KG1 (cell line): Measurements from ENCODE around the gene IGSF21.
"Not testable (repeated sequence)": the region's sequence is repeated elsewhere in the genome, so short reads cannot be mapped to it uniquely, and the experiment has no call there.

Experiments used
- DNase-seq: peaks from one replicate; lab custom pipeline; 2025; lab: John Stamatoyannopoulos, UW

IGSF21 gene

GRCh38 chr1:18357622-18358230 lies 250.1 kb downstream of the IGSF21 start:
- no peak for DNase-seq

GRCh38 chr1:18358600-18358999 lies 251.0 kb downstream of the IGSF21 start:
- DNase-seq, result no peak

- no peak for DNase-seq
These were observed 252.7 kb downstream of the IGSF21 start for GRCh38 chr1:18360251-18360650.

GRCh38 chr1:18362150-18362549 lies 254.6 kb downstream of the IGSF21 start:
- no peak for DNase-seq

GRCh38 chr1:18363436-18363835 lies 255.8 kb downstream of the IGSF21 start:
- DNase-seq, result no peak

DNA sequence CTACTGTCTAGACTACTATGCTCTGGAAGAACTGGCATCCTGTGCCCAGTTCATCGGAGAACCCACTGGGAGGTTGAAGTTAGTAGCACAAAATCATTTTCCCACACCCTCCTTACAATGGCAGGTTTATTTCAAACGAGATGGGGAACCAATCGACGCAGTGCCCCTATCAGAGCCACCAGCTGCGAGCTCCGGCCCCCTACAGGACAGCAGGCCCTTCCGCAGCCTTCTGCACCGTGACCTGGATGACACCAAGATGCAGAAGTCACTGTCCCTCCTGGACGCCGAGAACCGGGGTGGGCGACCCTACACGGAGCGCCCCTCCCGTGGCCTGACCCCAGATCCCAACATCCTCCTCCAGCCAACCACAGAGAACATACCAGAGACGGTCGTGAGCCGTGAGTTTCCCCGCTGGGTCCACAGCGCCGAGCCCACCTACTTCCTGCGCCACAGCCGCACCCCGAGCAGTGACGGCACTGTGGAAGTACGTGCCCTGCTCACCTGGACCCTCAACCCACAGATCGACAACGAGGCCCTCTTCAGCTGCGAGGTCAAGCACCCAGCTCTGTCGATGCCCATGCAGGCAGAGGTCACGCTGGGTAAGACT lies 257.6 kb downstream of the IGSF21 start:
- no peak for DNase-seq

- DNase-seq, result not testable (repeated sequence)
These were observed 264.9 kb downstream of the IGSF21 start for GRCh38 chr1:18372505-18372904.

DNA sequence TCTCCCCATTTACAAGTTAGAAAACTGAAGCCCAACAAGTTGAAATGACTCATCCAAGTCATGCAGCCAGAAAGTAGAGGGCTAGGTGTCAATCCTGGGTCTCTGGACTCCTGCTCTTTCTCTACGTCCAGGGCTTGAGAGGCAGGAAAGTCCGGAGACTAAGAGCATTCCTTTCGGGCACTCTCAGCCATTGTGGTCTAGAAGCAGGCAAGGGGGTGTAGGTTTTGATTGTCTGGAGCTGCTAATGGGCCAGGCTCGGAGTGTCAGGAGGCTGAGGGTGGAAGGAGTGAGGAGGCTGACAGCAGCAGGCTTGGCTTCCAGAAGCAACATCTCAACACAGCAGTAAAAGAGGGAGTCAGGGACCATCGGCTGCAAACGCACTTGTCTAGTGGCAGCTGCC lies 265.6 kb downstream of the IGSF21 start:
- no peak for DNase-seq

GRCh38 chr1:18373882-18374493 lies 266.4 kb downstream of the IGSF21 start:
- no peak for DNase-seq

- DNase-seq, result no peak
These were observed 269.1 kb downstream of the IGSF21 start for GRCh38 chr1:18376661-18377060.

DNA sequence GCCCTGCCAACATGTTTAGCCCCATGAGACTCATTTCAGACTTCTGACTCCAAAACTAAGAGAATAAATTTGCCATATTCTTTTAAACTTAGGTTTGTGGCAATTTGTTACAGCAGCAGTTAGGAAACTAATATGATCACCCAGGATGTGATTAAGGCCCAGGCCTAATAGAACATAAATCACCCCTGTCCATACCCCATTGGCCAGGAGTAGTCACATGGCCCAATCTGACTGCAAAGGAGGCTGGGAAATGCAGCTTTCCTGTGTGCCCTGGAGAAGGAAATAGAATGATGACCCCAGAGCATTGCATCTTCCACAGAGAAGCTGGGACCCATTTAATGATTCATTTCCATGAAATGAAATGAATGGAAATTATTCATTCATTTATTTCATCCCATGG lies 272.7 kb downstream of the IGSF21 start:
- no peak for DNase-seq

GRCh38 chr1:18384059-18384458 lies 276.5 kb downstream of the IGSF21 start:
- no peak for DNase-seq

DNA sequence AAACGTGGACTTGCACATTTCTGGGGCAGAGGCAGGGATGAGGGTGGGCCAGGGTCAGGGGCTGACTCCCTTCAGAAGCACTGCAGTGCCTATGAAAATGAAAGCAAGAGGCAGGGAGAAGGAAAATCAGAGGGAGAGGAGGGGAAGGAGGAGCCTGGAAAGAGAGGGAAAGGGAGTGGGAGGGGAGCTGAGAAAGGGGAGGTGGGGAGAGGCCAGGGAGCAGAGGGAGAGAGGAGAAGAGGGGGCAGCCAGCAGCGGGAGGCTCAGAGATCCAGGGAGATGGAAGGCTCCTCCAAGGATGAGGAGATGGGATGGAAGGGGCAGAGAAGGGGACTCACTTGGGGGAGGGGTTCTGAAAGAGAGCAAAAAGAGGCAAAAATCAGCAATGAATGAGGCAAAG lies 276.9 kb downstream of the IGSF21 start:
- DNase-seq, result no peak

DNA sequence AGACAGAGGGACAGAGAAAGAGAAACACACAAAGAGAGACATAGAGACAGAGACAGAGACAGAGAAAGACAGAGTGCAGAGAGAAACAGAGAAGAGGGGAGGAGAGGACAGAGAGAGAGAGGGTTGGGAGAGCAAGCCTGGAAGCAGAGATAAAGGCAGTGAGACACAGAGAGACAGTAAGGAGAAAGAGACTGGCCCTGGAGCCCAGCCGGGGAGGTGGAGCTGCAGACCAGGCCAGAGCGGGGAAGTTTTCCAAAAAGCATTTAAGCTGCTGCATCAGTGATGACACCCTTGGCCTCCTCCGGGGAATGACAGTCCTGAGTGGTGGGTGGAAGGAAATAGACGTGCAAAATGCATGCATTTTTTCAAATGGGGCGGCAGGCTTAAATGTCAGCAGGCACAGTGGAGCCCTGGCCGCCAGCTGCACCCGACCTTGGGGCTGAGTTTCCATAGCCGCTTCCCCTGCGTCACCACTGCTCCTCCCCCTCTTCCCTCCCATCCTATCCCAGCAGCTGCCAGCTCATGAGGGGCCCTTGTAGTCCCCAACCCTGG lies 277.7 kb downstream of the IGSF21 start:
- DNase-seq, result no peak

DNA sequence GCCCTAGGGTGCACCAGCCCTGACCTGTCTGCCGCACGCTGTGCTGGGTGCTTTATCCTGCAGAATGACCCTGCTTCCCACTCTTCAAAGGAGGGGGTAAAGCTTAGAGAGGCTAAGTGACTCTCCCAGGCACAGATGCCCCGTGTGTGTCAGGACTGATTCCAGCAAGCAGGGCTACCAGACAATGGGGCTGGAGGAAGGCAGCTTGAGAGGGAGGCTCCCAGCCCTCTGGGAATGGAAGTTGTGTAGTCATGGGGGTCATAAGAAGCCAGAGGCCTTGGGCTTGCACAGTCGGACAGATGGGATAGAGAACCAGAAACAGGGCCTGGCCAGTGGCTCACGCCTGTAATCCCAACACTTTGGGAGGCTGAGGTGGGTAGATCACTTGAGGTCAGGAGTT lies 279.0 kb downstream of the IGSF21 start:
- no peak for DNase-seq

DNA sequence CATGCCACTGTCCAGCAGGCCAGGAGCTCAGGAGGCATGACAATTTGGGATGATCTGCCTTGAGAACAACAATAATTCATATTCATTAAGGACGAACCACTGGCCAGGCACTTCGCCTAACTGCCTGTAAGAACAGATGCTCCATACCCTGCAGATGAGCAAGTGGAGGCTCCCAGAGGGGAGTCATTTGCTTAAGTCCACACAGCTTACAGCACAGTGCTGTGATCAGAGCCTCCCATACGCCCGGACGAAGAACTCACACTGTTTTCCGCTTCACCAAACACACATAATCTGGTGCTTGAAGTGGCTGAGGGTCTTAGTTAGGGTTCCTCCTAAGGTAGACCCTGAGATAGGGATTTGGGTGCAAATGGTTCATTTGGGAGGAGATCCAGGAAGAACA lies 279.7 kb downstream of the IGSF21 start:
- DNase-seq, result no peak

DNA sequence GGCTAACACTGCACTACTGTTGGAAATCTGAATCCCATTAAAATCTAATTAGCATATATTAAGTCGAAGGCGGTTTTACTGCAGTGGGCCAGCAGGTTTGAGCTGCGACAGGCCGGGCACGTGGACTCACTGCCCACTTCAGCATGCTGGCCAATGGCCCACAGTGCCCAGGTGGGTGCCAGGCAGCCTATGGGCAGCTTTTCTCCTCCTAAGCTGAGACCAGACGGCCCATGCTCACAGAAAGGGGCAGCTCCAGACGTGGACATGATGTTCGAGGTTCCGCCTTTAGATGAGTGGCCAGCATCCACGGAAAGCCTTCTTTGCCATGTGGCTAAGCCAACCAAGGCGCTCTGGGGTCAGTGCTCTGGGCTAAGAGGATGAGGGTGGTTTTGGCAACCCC lies 283.4 kb downstream of the IGSF21 start:
- DNase-seq, result no peak

DNA sequence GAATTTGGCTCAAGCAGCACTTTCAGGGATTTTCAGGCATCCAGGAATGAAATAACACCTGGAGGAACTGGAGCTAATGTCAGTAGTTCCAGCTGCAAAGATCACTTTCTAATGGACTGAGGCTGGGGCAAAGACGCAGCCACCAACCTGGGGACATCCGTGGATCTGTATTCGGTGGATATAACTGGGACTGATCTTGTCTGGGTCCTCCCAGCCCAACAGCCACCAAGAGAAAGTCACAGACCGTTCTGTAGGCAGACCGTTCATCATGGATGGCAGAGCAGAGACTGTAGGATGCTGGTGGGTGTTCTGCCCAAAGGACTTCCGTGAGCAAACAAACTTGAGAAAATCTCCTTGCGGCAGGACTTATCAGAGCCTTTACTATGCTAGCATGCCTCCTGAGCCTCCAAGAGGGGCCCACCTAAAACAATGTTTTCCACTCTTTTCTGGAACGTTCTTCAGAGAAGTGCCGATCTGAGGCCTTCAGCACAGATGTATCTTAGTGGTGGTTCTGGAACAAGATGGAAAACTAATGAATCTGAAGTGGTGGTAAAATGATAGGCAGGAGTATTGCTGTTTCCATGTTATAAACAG lies 287.1 kb downstream of the IGSF21 start:
- no peak for DNase-seq

- DNase-seq, result no peak
These were observed 288.8 kb downstream of the IGSF21 start for GRCh38 chr1:18396247-18396980.

- no peak for DNase-seq
These were observed 290.0 kb downstream of the IGSF21 start for GRCh38 chr1:18397641-18398040.

DNA sequence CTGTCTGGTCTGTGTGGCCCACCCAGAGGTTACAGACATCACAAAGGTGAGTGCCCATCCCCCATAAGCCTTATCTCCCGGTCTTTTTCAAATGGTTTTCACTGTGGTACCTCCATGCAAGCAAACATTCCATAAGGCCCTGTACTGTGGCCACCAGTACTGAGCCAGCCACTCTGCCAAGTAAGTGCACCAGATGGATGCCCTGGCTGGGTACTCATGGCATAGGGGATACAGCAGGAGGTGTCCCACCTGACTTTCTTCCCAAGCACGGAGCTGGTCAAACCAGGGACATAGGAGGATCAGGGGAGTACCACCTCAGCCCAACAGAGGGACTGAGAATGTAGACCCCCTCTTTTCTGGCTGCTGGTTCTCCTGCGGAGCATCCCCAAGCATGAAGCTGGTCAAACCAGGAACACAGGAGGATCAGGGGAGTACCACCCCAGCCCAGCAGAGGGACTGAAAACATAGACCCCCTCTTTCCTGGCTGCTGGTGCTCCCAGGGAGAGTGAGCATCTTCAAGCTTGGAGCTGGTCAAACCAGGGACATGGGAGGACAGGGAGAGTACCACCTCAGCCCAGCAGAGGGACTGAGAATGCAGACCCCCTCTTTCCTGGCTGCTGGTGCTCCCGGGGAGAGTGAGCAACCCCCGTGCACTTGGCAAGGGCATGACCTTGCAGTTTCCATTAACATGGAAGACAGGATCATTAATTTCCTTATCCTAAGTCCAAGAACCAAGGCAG lies 291.4 kb downstream of the IGSF21 start:
- no peak for DNase-seq
